HG02623 (cell line): ENCODE data around the gene HDGFL2.
A peak's percentile ranks its signal among the peaks of the same experiment; 100 is the strongest.

Source experiments
- ATAC-seq: cut with Tn5 transposase; IDR thresholded peaks from one replicate; pipeline ENCODE4 v1.9.1; 2021; ENCODE audit warnings: moderate library complexity; ENCODE audit not compliant: unreplicated experiment

HDGFL2 gene

DNA sequence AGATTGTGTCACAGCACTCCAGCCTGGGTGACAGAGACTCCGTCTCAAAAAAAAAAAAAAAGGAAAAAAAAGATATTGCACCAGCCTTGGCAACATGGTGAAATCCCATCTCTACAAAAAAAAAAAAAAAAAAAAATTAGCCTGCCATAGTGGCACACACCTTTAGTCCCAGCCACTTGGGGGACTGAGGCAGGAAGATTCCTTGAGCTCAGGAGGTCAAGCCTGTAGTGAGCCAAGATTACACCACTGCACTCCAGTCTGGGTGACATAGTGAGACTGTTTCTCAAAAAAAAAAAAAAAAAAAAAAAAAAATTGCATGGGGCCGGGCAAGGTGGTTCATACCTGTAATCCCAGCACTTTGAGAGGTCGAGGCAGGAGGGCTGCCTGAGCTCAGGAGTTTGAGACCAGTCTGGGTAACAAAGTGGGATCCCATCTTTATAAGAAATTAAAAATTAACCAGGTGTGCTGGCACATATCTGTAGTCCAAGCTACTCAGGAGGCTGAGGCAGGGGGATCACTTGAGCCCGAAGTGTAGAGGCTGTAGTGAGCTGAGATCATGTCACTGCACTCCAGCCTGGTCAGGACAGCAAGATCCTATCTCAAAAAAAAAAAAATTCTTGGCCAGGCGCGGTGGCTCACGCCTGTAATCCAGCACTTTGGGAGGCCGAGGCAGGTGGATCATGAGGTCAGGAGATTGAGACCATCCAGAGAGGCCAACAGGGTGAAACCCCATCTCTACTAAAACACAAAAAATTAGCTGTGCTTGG is 7.1 kb upstream of the HDGFL2 start:
- no peak for ATAC-seq

DNA sequence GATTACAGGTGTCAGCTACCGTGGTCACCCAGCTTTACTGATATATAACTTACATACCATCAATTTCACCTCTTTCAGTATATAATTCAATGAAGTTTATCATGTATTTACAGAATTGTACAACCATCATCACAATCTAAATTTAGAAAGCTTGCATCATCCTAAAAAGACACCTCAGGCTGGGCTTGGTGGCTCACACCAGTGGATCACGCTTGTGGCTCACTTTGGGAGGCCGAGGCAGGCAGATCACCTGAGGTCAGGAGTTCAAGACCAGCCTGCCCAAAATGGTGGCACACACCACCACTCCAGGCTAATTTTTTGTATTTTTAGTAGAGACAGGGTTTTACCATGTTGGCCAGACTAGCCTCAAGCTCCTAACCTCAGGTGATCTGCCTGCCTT is 4.3 kb upstream of the HDGFL2 start:
- ATAC-seq: no peak

DNA sequence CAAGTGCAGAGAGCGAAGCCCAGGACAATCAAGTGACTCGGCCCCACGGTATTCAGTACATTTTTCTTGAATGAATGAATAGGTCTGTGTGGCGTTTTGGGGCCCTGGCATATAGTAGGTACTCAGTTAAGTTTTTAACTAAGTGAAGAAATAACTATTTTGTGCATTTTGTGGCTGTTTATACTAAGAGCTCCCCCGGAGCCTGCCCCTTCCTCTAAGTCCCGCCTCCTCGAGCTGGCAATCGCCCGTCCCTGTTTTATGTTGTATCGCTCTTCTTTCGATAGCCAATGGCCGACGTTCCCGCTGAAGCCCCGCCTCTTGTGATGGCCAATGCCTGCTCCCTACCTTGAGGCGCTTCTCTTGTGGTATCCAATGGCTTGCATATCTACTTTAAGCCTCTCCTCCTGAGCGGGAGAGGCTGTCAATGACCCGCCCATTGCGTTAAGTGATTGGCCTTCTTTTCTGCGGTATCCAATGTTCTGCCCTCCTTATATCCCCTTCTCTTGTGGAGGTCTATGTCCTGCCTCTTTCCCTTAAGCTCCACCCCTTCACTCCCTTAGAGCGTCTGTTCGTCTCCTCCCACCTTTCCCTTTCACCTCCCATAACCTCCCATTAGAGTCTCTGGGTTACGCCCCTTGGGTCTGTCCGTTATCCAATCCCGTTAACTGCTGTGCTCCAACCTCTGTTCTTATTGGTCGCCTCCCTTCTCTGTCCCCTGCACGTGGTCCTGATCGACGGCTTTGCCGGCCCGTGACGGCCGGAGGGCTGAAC is 509 bp upstream of the HDGFL2 start:
- peak; percentile 87 for ATAC-seq

DNA sequence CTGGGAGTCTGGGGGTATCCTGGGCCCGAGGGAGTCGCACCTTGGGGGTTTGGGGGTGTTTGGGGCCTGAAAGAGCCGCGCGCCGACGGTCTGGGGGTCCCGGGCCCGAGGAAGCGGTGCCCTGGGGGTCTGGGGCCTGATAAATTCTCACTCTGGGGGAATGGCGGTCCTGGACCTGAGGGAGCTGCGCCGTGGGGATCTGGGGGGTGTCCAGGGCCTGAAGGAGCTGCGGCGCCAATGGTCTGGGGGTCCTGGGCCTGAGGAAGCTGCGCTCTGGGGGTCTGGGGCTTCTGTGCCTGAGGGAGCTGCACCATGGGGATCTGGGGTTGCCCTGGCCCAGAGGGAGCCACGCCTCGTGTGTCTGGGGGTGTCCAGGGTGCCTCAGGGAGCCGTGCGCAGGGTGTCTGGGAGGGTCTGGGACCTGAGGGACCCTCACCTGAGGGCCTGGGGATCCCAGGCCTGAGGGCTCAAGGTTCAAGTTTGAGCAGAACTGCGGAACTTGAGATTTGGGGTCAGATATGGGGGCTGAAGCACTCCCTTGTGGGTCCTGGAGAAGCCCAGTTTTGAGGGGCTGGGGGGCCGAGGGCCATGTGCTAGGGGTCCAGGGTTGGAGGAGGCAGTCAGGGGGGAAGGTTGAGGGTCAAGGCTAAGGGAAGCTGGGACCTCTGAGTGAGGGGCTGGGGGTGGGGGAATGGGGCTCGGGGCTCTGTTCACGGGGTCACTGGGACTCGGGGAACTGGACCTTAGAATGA is 1.1 kb downstream of the HDGFL2 start:
- ATAC-seq: no peak

DNA sequence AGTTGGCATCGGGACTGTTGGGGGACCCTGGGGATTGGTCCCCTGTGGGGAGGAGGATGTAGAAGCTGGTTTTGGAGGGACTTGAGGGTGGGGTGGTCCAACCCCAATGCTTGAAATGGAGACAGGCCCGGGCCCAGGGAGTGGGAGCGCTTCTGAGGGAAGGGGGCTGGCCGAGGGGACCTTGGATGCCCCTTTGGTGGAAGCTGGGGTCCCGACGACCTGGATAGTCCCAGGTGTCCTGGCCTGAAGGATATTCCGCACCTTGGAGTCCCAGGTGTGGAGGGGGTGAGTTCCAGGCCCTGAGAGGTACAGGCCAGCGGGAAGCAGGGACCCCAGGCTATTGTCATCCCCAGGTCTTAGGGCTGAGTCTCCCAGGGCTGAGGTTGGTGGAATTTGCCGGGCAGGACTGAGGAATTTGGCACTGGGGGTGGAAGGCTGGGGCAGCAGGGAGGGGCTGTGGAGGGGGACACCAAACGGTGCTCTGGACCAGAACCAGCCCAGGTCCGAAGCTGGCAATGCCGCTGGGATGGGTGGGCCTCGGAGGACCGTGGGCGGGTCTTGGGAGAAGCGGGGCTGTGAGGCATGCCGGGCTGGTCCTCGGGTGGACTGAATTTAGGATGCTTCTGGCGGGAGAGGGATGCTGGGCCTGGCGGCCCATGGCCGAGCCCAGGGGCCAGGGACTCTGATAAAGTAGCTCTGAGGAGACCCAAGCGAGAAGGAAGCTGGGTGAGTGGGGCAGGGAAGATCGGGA is 1.8 kb downstream of the HDGFL2 start:
- ATAC-seq: no peak

DNA sequence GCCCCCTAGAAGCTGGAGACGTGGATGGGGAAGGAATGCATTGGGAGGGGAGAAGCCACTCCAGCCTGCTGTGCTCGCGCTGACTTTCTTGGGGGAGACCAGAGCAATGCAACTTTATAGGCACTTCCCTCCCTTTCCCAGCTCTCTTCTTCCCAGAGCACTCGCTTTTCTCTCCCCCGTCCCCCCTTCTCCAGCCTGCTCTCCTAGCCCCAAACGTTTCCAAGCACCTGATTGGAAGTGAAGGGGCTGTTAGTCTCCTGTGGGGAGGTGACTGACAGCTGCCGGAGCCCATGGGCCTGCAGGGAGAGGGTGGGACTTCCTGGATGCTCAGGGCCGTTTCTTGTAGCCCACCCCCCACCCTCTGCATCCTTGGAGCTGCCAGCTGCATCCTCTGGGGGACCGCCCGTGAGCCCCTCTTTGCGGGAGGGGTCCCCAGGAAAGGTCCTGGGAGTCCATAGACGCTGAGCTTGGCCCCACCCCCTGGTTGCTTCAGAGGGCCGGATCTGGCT is 2.5 kb downstream of the HDGFL2 start:
- no peak for ATAC-seq

DNA sequence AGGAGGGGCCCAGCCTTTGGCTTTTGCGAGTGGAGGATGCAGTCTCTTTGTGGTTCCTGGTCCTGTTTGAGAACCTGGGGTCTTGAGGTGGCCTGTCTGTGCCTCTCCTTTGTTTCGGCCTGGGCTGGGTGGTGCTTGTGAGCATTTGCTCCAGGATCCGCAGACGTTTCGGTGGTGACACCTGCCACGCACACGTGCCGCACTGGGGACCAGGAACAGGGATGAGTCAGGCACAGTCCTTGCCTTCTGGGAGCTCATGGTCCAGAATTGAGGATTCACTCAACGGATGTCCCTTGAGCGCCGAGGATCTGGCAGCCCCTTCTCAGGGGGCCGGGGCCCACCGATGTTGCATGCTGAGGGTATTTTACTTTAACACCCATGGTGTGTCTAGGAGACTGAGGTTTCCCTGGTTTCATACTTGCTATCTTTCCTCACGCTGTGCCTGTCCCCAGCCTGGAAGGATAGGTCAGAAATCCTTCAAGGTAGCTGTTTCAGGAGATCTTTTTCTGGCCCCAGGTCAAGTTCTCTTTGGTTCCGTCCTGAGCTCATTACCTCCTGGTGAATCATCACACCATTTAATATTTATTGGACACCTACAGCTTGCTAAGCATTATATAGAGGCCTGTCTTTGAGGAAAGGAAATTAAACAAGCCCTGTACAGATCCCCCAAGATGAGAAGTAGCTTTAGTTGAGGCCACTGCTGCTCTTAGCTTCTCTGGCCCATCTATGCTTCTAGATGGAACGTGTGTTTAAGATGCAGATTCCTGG is 5.1 kb downstream of the HDGFL2 start:
- ATAC-seq: no peak

DNA sequence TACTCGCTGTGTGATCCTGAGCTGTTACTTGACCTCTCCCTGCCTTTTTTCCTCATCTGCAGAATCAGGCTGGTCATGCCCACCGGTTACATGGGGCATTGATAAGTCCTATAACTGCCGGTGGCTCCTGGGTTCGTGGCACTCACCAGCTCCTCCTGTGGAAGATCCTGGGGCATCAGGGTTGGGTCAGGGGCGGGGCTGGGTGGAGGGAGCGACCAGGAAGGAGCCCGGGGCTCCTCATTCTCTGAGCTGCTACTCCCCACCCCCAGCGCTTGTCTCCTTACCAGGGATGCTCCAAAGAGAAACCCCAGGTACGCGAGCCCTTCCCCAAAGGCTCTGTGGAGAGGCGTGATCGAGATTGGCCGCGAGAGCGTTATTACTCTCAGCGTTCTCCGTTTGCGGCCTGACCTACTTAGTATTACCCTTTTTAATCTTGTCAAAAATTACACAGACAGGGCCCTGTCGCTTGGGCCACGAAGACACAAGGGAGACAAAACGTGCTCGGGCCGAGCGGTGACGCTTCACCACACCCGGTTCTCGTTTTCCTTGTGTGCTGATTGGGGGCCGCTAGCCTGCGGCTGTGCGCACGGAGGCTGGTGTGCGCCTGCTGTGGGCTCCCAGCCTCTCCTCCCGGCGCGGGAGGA is 10.7 kb downstream of the HDGFL2 start:
- ATAC-seq: no peak

DNA sequence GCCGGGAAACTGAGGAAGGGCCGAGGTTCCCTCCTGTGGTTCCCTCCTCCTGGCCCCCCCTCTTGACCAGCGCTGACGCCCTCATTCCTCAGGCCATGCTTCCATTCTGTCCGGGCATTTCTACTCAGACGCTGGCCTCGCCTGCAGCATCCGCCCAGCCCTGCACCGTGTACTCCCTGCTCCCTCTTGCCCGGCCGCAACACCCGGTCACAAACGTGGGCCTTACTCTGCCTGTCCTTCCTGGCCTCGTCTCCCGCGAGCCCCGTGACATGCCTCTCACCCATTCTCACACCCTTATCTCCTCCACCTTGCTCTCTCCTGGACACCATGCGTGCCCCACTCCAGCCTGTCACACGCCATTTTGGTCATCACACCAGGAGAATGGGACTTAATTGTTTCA is 11.3 kb downstream of the HDGFL2 start:
- no peak for ATAC-seq

DNA sequence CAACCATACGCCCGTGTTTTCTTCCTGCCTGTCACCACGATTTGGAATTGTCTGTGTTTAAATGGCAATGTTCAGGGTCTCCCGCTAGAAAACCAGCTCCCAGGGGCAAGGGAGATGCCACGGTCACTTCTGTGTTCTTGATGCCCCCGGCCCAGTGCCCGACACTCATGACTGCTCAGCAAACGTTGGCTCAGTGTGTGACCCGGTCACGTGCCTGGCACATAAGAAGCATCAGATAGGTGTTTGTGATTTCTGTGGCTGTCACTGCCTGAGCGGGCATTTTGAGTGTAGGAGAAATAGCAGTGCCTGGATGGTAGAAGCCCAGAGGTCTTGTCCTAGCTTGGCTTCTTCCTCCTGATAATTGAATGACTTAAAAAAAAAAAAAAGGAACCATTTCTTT is 15.5 kb downstream of the HDGFL2 start:
- no peak for ATAC-seq

DNA sequence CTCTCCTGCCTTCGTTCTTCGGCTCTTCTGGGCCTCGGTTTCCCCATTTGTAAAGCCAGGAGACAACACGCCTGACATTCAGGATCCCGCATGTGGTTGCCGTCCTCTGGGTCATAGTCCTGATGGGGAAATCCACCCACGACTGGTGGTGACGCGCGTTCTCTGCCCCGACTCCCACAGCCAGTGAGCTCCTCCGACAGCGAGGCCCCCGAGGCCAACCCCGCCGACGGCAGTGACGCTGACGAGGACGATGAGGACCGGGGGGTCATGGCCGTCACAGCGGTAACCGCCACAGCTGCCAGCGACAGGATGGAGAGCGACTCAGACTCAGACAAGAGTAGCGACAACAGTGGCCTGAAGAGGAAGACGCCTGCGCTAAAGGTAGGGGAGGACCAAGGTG is 16.4 kb downstream of the HDGFL2 start:
- no peak for ATAC-seq

DNA sequence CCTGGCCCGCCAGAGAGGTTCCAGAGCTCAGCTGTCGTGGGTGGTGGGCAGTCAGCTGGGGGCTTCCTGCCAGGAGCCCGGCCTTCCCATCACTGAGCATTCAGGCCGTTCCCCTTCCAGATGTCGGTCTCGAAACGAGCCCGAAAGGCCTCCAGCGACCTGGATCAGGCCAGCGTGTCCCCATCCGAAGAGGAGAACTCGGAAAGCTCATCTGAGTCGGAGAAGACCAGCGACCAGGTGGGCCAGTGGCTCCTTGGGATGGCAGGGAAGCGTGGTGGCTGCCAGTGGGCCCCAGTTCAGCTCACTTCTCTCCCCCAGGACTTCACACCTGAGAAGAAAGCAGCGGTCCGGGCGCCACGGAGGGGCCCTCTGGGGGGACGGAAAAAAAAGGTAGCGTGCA is 19.3 kb downstream of the HDGFL2 start:
- ATAC-seq: no peak

DNA sequence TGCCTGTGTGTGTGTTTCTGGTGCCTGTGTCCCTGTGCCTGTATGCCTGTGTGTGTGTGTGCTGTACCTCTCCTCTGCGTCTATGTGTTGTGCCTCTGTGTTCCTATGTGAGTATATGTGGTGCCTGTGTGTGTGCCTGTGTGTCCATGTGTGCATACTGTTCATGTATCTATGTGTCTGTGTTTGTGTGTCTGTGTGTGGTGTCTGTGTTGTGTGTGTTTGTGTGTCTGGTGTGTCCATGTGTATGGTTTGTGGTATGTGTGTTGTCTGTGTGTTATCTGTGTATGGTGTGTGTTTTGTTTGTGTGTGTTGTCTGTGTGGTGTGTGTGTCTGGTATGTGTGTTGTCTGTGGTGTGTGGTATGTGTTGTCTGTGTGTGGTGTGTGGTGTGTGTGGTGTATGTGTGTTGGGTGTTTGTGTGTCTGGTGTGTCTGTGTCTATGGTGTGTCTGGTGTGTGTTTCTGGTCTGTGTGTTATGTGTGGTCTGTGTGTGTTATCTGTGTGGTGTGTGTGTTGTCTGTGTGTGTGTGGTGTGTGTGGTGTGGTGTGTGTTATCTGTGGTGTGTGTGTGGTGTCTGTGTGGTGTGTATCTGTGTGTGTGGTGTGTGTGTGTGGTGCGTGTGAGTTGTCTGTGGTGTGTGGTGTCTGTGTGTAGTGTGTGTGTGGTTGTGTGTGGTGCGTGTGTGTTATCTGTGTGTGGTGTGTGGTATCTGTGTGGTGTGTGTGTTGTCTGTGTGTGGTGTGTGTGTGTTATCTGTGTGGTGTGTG is 20.4 kb downstream of the HDGFL2 start:
- ATAC-seq: no peak

DNA sequence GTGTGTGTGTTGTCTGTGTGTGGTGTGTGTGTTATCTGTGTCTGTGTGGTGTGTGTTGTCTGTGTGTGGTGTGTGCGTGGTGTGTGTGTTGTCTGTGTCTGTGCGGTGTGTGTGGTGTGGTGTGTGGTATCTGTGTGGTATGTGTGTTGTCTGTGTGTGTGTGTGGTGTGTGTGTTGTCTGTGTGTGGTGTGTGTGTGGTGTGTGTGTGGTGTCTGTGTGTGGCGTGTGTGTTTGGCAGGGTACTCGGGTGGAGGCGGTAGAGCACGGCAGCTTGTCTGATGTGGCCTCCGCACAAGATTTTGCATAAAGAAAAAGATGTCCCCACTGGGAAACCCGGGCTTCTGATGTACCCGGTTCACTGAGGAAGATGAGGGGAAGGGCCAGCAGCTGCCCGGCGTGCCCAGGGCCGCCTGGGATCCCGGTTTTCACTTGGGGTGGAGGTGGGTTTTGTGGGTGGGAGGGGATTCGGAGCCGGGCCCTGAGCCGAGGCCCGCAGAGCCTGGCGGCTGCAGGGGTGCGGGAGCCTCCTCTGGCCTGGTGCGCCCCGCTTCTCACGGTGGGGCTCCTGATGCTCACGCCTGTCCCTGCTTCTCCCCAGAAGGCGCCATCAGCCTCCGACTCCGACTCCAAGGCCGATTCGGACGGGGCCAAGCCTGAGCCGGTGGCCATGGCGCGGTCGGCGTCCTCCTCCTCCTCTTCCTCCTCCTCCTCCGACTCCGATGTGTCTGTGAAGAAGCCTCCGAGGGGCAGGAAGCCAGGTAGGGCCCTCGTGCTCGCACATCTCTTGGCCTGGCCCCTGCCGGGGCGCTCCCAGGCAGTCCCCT is 21.2 kb downstream of the HDGFL2 start:
- no peak for ATAC-seq

DNA sequence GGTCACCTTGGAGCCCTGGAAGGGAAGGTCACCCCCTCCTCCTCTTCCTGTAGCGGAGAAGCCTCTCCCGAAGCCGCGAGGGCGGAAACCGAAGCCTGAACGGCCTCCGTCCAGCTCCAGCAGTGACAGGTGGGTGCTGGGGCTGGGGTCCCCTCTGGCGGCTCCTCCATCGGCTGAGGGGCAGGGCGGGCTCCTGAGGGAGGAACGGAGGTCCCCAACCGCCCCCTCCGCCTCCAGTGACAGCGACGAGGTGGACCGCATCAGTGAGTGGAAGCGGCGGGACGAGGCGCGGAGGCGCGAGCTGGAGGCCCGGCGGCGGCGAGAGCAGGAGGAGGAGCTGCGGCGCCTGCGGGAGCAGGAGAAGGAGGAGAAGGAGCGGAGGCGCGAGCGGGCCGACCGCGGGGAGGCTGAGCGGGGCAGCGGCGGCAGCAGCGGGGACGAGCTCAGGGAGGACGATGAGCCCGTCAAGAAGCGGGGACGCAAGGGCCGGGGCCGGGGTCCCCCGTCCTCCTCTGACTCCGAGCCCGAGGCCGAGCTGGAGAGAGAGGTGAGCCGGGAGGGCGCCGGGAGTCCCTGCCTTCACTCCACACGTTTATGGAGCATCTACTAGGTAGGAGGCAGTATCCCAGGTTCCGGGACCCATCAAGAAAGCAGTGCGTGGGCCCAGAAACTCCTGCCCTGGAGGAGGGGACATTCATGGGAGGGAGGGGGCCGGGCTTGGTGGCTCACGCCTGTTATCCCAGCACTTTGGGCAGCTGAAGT is 22.0 kb downstream of the HDGFL2 start:
- no peak for ATAC-seq

DNA sequence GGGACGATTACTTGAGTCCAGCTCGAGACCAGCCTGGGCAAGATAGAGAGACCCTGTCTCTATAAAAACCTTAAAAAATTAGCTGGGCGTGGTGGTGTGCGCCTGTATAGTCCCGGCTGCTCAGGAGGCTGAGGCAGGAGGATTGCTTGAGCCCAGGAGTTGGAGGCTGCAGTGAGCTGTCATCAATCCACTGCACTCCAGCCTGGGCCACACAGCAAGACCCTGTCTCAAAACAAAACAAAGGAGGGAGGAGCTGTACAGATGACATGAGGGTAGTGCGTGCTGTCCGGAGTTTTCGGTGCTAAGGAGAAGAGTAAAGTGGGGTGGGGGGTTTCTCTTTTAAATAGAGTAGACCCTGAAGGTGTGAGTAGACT is 22.6 kb downstream of the HDGFL2 start:
- no peak for ATAC-seq

DNA sequence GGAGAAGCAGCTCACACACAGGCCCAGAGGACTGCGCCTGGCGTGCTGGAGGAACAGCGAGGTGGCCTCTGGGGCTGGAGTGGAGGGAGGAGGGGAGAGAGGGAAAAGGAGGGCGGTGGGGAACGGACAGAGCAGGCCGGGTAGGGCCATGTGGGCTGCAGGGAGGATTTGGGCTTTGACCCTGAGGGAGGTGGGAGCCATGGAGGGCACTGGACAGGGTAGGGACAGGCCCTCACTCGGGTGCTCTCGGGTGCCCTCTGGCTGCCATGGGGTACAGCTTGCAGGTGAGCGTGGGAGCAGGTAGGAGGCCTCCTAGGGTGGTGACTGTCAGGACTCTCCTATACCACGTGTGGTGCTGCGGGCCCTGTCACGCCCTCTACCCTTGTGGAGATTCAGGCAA is 23.4 kb downstream of the HDGFL2 start:
- no peak for ATAC-seq
